ENCODE results near the gene SH3TC1. TPM values are rescaled to one million over a fixed set of nuclear protein-coding genes. Genes with fewer than 3 reads are reported as not detected.

The SH3TC1 gene
- total and polyA plus RNA-seq, 5 experiments from 2014 or later, result 3.7 to 17.4 (median 6.5) TPM

DNA sequence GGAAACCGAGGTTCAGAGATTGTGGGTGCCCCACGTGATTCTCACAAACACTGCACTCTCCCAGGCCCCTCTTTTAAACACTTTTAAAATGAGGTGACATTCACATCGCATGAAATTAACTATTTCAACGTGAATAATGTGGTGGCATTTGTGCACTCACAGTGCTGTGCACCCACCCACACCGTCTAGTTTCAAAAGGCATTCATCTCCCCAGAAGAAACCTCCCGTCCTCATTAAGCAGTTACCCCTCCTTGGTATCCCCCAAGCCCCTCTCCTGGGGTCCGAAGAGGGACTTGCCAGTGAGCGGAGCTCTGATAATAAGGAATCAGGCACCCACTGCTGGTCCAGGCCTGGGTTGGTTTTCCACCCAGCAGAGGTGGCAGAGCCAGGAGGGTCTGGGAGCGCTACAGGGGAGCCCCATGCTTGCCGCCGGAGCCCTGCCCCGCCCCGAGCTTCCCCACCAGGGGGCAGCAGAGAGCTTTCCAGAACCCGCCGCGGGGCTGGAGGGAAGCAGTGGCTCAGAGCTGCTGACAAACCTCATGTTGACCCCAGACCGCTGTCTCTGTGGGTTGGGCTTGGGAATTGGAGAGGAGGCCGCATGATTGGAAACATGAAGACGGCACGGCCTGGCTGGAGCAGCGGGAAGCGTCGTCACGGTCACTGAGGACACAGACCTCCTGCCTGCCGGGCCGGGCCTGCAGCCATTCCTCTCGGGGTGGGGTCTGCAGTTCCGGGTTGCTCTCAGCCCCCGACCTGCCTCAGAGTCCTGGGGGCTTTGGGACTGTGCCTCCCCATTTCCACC lies 43.0 kb downstream of the SH3TC1 start:
- peak; percentile 96 to 98 for ATAC-seq
- peaks cover 0 to 16% (median 7%) of the 10 kb centered on the region in 4 donors for H3K4me1 Mint-ChIP-seq
- POLR2A ChIA-PET, result interaction anchor here (1.4 kb wide), 1 partner anchor 83 kb away, joined by 3 read pairs; the partner anchor contains the start of gene ABLIM2
- peak overlapping the region in 6 of 10 donors; percentile 22 to 79 (median 72) for H3K27ac Mint-ChIP-seq
- peak; percentile 54 to 87 (median 80) for DNase-seq
- peak overlapping the region in 1 of 10 donors; percentile 40 for H3K4me3 Mint-ChIP-seq
- H3K27me3 Mint-ChIP-seq, result no peaks in the 10 kb centered on the region
- peaks cover 0 to 3% (median 0%) of the 10 kb centered on the region in 3 donors for H3K36me3 Mint-ChIP-seq
- H3K9me3 Mint-ChIP-seq, result no peaks in the 10 kb centered on the region

- H3K27me3 Mint-ChIP-seq, result no peaks in the 10 kb centered on the region
- peaks cover 0 to 3% (median 0%) of the 10 kb centered on the region in 3 donors for H3K36me3 Mint-ChIP-seq
- H3K27ac Mint-ChIP-seq, result peak overlapping the region in 1 of 10 donors; percentile 69
- POLR2A ChIA-PET, result interaction anchor here (1.4 kb wide), 1 partner anchor 84 kb away, joined by 3 read pairs; the partner anchor contains the start of gene ABLIM2
- DNase-seq, result no peak
- H3K4me3 Mint-ChIP-seq, result no peak overlapping the region
- H3K9me3 Mint-ChIP-seq, result no peaks in the 10 kb centered on the region
- peaks cover 0 to 13% (median 7%) of the 10 kb centered on the region in 4 donors for H3K4me1 Mint-ChIP-seq
- ATAC-seq, result no peak
Observed at GRCh38 chr4:8242782-8243560, 43.9 kb downstream of the SH3TC1 start.

DNA sequence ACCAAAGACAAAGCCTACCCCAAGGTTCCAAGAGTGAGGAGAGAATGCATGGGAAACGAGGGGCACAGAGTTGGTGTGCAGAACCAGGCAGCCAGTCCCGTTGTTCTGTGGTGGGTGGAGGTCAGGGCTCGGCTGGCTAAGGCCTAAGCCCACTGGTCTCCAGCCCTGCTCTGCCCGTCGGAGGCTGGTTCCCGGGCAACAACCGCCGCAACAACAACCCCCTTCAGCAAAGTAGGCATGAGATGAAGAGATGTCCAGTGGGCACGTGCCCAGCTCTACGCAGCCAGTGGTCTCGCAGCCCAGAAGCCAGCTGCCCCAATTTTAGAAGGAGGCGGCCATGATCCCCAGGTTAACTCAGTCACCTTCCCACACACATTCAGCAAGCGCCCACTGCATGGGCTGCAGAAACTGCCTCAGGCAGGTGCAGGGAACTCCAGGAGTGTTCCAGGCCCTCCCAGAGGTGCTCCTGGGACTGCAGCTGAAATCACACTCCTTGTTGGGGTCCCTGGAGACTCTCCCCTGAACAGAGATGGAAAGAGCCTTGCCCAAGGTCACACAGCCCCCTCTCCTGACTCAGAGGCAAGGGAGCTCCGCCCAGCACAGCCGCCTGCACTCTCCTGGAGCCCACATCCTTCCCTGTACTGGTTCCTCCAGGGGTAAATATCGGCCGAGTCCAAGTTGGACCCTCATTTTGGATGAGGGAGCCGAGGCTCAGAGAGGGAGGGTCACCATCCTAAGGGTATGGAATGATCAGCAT lies 45.1 kb downstream of the SH3TC1 start:
- H3K4me1 Mint-ChIP-seq, result peaks cover 0 to 13% (median 6%) of the 10 kb centered on the region in 4 donors
- DNase-seq (no peak), ATAC-seq (no peak)
- peaks cover 0 to 3% (median 0%) of the 10 kb centered on the region in 3 donors for H3K36me3 Mint-ChIP-seq
- POLR2A ChIA-PET, result no interaction called here
- no peaks in the 10 kb centered on the region for H3K27me3 Mint-ChIP-seq
- no peak overlapping the region for H3K27ac Mint-ChIP-seq
- H3K9me3 Mint-ChIP-seq, result no peaks in the 10 kb centered on the region
- H3K4me3 Mint-ChIP-seq, result no peak overlapping the region

- H3K27me3 Mint-ChIP-seq, result no peaks in the 10 kb centered on the region
- H3K36me3 Mint-ChIP-seq, result peaks cover 0 to 3% (median 0%) of the 10 kb centered on the region in 3 donors
- H3K27ac Mint-ChIP-seq, result no peak overlapping the region
- H3K4me1 Mint-ChIP-seq, result peaks cover 0 to 13% (median 5%) of the 10 kb centered on the region in 4 donors
- POLR2A ChIA-PET, result no interaction called here
- H3K4me3 Mint-ChIP-seq, result no peak overlapping the region
- no peaks in the 10 kb centered on the region for H3K9me3 Mint-ChIP-seq
- ATAC-seq, result no peak
- DNase-seq, result no peak
Observed at GRCh38 chr4:8244931-8245460, 45.9 kb downstream of the SH3TC1 start.

DNA sequence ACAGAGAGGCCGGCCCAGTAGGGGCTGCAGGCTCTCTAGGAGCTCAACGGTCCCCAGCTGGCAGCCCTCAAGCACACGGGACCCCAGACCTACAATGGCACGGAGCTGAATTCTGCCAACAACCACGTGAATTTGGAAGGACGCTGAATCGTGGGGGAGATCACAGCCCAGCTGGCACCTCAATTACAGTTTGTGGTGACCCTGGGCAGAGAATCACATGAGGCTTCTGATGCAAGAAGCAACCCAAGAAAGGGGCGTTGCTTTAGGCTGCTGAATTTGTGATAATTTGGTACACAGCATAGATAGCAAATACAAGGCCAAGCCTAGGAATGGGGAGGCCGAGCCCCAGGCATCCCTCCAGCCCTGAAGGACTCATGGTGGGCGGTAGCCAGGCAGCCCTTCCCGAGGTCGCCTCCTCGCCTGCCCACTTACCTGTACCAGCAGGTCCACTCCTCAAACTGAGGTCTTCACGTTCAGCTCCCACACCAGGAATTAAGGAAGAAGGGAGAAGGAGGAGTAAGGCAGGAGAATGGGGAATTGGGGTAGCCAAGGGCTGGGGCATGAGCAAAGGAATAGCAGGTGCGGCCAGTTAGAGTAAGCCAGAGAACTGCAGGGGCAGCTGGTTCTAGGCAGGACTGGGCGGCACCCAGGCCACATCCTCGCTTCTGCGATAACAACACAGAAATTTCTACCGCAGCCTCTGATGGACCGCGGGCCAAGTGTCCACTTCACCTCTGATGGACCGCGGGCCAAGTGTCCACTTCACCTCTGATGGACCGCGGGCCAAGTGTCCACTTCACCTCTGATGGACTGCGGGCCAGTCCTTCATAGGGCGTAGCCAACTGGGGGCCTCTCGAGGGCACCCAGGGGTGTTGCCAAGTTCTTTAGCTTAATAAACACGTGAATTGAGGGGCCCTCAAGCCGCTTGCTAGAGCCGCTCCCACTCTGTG lies 47.1 kb downstream of the SH3TC1 start:
- Mint-ChIP-seq H3K9me3 (no peaks in the 10 kb centered on the region), H3K27ac (no peak overlapping the region), H3K27me3 (no peaks in the 10 kb centered on the region), H3K4me3 (no peak overlapping the region), H3K36me3 (peaks cover 0 to 3% (median 0%) of the 10 kb centered on the region in 3 donors), H3K4me1 (peaks cover 0 to 11% (median 5%) of the 10 kb centered on the region in 4 donors)
- ATAC-seq (no peak), DNase-seq (no peak)
- POLR2A ChIA-PET, result no interaction called here

DNA sequence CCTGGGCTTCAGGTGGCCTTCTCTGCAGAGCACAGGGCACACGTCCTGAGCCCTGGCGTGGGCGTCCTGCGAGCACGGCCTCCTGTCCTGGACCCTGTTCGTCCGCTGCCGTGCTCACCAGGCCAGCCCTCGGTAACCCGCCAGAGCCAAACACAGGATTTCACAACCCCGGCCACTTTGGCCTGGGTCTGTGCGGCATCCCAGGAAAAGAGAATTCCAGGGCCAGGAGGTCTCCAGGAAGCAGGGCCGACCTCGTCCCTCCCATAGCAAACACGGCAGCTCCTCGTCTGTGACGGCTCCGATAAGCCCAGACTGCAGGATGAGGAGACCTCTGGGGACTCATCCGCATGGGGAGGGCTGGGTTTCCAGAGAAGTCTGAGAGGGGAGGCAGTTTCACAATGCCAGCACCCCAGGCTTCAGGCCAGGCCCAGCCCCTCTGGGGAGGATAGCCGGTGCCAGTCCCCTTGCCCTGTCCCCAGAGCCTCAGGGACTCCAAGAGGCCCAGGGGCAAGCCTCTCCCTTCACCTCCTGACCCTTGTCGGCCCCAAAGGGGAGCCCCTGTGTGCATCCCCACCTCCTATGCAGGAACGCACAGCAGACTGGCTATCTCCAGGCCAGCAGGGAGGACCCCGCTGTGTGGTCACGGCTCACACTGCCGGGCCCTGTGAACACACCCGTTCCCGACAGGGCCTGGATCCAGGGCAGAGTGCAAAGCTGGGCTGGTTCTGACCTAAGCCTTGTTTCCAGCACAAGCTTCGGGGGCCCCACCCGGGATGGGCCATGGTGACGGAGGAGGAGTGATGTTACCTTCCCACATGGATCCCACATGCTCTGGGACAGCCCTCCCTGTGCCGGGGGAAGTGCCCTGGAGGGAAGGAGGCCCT lies 48.2 kb downstream of the SH3TC1 start:
- Mint-ChIP-seq H3K4me1 (peaks cover 0 to under 1% (median 0%) of the 10 kb centered on the region in 4 donors), H3K27ac (no peak overlapping the region), H3K27me3 (no peaks in the 10 kb centered on the region), H3K4me3 (no peak overlapping the region), H3K9me3 (no peaks in the 10 kb centered on the region), H3K36me3 (no peaks in the 10 kb centered on the region)
- POLR2A ChIA-PET, result no interaction called here
- ATAC-seq (no peak), DNase-seq (no peak)

DNA sequence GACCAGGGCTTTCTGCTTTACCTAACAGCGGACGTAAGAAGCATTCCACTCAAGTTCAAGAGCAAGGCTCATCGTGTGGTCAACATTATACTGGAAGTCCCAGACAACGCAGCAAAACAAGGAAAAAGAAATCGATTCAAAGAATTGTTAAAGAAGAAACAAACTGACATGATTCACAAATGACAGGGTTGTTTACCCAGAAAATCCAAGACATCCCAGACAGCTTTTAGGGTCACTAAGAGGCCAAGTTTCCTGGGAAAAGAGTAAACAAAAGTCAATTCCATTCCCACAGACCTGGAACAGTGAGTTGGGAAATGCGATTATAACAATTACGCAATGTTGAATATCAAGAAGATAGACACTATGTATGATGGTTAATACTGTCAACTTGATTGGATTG lies 49.0 kb downstream of the SH3TC1 start:
- POLR2A ChIA-PET, result no interaction called here
- H3K9me3 Mint-ChIP-seq, result no peaks in the 10 kb centered on the region

GRCh38 chr4:8250227-8250626 lies 51.1 kb downstream of the SH3TC1 start:
- DNase-seq (no peak), ATAC-seq (no peak)
- no peaks in the 10 kb centered on the region for H3K27me3 Mint-ChIP-seq
- H3K9me3 Mint-ChIP-seq, result no peaks in the 10 kb centered on the region
- H3K4me1 Mint-ChIP-seq, result no peaks in the 10 kb centered on the region
- H3K4me3 Mint-ChIP-seq, result no peak overlapping the region
- H3K27ac Mint-ChIP-seq, result no peak overlapping the region
- POLR2A ChIA-PET, result no interaction called here
- H3K36me3 Mint-ChIP-seq, result no peaks in the 10 kb centered on the region

More for the DNA sequence above, 49.0 kb downstream of the SH3TC1 start:
- Mint-ChIP-seq H3K4me3 (no peak overlapping the region), H3K36me3 (no peaks in the 10 kb centered on the region), H3K27me3 (no peaks in the 10 kb centered on the region), H3K4me1 (no peaks in the 10 kb centered on the region), H3K27ac (no peak overlapping the region)
- ATAC-seq (no peak), DNase-seq (no peak)

DNA sequence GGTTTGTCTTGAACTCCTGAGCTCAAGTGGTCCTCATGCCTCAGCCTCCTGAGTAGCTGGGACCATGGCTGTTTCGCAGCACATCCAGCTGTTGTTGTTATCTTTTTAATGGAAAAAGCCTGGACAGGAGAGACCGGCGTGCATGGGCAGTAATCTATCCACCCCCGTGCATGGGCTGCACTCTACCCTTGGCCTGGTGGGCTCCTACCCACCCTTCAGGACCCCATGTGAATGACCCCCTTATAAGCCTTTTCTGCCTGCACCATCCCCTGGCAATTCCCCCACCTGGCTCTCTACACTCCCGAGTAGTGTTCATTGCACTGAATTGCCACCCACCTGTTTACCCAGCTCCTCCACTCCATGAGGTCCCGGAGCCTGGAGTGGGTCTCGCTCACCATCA lies 51.5 kb downstream of the SH3TC1 start:
- Mint-ChIP-seq H3K27ac (no peak overlapping the region), H3K27me3 (no peaks in the 10 kb centered on the region), H3K4me3 (no peak overlapping the region), H3K4me1 (no peaks in the 10 kb centered on the region), H3K36me3 (no peaks in the 10 kb centered on the region), H3K9me3 (no peaks in the 10 kb centered on the region)
- POLR2A ChIA-PET, result no interaction called here
- DNase-seq (no peak), ATAC-seq (no peak)

GRCh38 chr4:8251110-8251883 lies 52.2 kb downstream of the SH3TC1 start:
- DNase-seq (no peak), ATAC-seq (no peak)
- Mint-ChIP-seq H3K27ac (no peak overlapping the region), H3K27me3 (no peaks in the 10 kb centered on the region), H3K4me1 (no peaks in the 10 kb centered on the region), H3K9me3 (no peaks in the 10 kb centered on the region), H3K36me3 (no peaks in the 10 kb centered on the region), H3K4me3 (no peak overlapping the region)
- POLR2A ChIA-PET, result no interaction called here

Data from naive thymus-derived CD8-positive, alpha-beta T cell (primary cell).